Epithelial cell of esophagus (primary cell): ENCODE results near the gene STAC2.

Experiments
- DNase-seq: peaks from one replicate; pipeline ENCODE4 v3.0.0; 2010; ENCODE audit warnings: low read depth
- H3K4me3 ChIP-seq: 2 replicates; pipeline ENCODE4 v1.5.1; 2011; ENCODE audit warnings: mild to moderate bottlenecking, low read length, control low read depth
- TF ChIP-seq, protein P1 (sequence below): IDR thresholded peaks from 2 replicates; pipeline ENCODE4 v1.5.1; 2011; ENCODE audit warnings: low read depth, mild to moderate bottlenecking, low read length, control low read depth, inconsistent platforms; ENCODE audit not compliant: insufficient read depth; ENCODE audit errors: missing control alignments

STAC2 gene, protein sequence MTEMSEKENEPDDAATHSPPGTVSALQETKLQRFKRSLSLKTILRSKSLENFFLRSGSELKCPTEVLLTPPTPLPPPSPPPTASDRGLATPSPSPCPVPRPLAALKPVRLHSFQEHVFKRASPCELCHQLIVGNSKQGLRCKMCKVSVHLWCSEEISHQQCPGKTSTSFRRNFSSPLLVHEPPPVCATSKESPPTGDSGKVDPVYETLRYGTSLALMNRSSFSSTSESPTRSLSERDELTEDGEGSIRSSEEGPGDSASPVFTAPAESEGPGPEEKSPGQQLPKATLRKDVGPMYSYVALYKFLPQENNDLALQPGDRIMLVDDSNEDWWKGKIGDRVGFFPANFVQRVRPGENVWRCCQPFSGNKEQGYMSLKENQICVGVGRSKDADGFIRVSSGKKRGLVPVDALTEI

DNA sequence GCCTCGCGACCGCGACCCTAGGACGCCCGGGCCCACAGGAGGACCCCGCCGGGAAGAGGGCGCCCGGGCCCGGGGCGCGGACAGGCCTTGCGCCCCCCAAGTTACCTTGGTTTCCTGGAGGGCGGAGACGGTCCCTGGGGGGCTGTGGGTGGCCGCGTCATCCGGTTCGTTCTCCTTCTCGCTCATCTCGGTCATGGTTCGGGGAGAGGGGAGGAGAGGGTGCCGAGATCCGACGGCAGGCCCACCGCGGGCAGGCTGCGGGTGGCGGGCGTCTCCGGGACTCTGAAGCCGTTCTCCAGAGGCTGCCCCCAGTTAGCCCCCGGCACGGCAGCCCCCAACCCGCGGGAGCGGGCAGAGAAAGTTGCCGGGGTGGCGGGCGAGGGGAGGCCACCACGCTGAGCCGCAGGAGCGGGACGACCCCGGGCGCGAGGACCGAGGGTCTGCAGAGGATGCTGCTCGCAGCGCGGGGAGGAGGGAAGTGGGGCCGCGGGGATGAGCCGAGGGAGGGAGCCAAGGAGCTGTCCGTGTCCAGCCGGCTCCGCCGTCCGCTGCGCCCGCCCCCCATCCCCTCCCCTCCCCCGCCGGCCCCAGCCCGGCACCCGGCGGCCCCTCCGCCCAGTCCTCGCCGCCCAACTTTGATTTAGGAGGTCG, at the start of gene STAC2:
Gene STAC2 (minus strand): TSS at position 638 of the 651 bp plus-strand sequence. CDS start 443 bp downstream, at position 195.
- no peak for DNase-seq
- no peak within 1 kb of the TSS for H3K4me3 ChIP-seq

DNA sequence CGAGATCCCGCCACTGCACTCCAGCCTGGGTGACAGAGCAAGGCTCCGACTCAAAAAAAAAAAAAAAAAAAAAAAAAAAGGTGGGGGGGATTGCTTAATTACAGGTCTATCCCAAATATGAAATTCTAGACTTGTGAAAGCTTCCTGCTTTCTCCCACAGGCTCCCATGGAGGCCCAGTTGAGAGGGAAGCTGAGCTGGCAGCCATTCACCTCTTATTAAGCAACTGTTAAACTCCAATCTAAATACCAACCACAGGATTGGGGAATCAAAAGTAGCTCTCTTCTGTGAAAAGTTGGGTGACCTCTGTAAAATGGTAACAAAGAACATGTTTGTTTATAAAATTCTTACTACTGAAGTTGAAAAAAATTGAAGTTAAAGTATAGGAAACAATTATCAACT, 45.8 kb upstream of the STAC2 start:
- TF ChIP-seq, protein P1, sequence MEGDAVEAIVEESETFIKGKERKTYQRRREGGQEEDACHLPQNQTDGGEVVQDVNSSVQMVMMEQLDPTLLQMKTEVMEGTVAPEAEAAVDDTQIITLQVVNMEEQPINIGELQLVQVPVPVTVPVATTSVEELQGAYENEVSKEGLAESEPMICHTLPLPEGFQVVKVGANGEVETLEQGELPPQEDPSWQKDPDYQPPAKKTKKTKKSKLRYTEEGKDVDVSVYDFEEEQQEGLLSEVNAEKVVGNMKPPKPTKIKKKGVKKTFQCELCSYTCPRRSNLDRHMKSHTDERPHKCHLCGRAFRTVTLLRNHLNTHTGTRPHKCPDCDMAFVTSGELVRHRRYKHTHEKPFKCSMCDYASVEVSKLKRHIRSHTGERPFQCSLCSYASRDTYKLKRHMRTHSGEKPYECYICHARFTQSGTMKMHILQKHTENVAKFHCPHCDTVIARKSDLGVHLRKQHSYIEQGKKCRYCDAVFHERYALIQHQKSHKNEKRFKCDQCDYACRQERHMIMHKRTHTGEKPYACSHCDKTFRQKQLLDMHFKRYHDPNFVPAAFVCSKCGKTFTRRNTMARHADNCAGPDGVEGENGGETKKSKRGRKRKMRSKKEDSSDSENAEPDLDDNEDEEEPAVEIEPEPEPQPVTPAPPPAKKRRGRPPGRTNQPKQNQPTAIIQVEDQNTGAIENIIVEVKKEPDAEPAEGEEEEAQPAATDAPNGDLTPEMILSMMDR: no peak
- no peak for DNase-seq
- no peak overlapping the region for H3K4me3 ChIP-seq

More for the DNA sequence above, at the start of gene STAC2:
- TF ChIP-seq, protein P1: no peak

DNA sequence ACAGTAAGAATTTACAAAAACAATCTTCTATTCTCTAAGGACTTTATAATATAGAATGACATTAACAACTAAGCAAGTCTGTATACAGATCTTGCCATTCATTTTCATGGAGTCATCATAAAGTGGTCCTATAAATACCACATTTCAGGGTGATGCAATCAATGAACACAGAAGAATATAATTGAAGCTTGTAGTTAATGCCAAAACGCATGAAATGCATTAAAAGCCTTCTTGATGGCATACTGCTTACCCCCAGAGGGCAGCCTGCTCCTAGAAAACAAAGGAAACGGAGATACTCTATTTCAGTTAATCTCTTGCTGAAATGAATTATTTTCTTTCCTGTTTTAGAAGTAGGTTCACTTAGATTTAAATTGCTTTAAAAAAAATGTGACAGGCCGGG, 45.2 kb upstream of the STAC2 start:
- TF ChIP-seq, protein P1: peak; percentile 46
- peak; percentile 29 for DNase-seq

DNA sequence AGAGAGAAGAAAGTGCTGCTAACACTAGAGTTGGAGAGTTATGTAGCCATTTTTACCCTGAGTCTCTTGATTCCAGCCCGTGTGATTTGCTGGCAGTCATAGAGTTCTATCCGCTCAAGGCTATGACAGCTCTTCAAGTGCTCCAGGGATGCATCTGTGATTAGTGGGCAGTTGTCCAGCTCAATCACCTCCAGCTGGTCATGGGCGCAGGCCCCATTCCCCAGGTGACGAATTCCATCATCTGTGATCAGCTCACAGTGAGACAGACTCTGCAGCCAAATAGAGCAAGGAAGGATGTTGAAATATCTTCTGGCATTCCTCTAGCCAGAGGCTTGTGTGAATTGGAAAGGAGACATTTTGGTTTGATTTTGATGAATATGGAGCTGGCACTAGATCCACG, 38.4 kb upstream of the STAC2 start:
- DNase-seq: no peak
- H3K4me3 ChIP-seq: no peak overlapping the region
- TF ChIP-seq, protein P1: no peak

More for the DNA sequence above, 45.2 kb upstream of the STAC2 start:
- H3K4me3 ChIP-seq: no peak overlapping the region

DNA sequence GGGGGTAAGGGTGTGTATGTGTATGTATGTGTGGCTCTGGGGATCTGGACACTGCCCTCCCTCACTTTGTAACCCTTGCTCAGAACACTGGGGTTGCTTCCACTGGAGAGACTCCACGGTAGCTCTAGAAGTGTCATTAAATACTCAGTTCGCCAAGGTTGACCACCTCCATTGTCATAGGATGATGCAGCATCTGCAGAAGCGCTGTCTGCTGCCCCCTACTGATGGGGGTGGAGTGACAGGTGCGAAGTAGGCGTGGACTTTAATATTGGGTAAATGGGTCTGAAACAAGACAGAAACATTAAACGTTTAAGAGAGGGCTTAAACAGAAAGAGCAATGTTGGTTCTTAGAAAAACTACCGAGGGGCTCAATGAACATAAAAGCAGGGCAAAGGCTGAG, 35.5 kb upstream of the STAC2 start:
- no peak overlapping the region for H3K4me3 ChIP-seq
- TF ChIP-seq, protein P1: no peak
- no peak for DNase-seq

DNA sequence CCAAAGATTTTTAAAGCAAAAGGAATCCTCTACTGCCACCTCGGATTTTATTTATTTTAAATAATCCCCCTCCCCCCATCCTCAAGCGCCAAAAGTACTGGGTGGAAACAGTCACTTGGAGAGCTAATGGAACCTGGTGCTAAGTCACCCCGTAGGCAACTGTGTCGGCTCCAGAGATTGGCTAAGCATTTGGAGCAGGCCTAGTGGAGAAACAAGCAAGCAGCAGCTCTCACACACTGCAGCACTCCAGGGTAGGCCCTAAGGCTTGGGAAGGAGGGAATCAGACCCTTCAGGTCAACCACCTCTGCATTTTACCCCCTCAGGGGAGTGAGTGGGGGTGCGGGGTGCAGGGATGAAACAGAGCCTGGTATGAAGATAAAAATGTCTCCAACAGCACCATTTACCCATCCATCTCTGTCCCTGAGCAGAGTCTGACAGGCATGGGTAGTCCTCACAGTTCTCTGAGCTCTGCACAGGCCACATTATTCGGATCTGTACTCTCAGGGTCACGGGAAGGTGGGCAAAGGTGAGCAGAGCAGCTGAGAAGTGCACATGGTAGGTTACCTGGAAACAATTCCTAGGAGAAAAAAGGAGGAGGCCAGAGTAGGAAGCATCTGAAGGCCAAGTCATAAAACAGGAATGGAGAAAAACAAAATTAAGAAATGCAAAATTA, 27.2 kb upstream of the STAC2 start:
- no peak for DNase-seq
- TF ChIP-seq, protein P1: no peak
- H3K4me3 ChIP-seq: no peak overlapping the region
